ENCODE results near the gene TGFBR3L.
"Not testable (repeated sequence)": the region's sequence is repeated elsewhere in the genome, so short reads cannot be mapped to it uniquely, and the experiment has no call there.

Gene TGFBR3L

DNA sequence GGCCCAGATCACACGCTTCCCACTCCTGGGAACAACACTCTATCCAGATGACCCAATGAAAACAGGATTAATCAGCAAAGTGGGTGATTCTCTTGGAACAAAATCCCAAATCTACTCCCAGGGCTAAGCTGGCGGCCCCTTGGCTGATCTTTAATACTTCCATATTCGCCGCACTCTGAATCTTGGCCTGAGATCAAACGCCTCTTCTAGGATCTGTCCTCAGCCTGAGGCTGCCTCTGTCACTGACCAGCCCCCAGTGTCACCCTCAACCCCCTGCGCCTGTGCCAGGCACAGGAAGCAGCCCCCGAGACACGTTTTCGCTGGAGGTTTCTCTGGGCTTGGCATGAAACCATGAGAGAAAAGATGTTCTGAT is 13.7 kb downstream of the TGFBR3L start:
- no peak for DNase-seq (ENCODE audit: low read depth)

DNA sequence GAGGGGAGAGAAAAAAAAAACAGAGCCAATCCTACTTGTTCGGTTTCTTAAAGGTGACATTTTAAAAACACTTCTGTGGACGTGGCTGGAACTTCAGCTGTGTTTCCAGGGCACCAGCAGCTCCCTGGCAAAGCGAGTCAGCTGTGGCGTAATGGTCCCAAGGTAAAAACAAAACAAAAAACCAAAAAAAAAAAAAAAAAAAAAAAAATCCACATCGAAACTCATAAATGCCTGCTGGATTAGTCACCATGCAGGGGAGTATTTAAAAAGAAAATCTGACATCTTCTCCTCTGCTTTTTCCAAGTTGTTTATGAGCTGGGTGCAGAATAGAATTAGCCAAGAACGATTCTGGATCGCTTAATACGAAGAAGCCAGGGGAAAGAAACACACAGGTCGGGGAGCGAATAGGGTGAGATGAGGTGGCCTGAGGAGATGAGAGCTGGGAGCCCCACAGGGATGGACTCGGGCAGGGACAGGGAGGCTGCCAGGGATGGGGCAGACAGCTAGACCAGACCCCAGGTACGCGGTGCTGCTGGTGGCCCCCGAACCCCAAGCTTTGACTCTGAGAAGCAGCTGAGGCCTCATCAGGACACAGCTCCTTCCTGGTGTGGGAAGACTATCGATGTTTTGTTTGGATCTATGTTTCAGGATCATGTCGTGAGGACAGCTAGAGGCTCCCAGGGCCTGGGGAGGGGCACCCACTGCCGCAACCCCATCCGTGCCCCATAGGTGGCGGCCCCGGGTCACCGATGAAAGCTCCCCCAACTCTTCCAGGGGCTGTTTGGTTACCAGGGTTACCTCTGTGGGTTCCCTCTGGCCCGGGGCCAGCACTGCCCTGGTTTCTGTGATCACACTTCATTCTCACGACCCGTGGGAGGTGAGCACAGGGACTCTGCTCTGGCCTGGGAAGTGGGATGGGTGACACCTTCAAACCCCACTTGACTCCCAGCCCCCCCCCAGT is 14.4 kb downstream of the TGFBR3L start:
- DNase-seq (ENCODE audit: low read depth), result peak; percentile 92

DNA sequence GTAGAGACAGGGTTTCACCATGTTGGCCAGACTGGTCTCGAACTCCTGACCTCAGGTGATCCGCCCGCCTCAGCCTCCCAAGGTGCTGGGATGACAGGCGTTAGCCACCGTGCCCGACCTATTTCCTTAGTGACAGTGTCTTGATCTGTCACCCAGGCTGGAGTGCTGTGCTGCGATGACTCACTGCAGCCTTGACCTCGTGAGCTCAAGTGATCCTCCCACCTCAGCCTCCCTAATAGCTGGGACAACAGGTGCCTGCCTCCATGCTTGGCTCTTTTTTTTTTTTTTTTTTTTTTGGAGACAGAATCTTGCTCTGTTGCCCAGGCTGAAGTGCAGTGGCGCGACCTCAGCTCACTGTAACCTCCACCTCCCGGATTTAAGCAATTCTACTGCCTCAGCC is 15.4 kb downstream of the TGFBR3L start:
- DNase-seq (ENCODE audit: low read depth), result not testable (repeated sequence)

DNA sequence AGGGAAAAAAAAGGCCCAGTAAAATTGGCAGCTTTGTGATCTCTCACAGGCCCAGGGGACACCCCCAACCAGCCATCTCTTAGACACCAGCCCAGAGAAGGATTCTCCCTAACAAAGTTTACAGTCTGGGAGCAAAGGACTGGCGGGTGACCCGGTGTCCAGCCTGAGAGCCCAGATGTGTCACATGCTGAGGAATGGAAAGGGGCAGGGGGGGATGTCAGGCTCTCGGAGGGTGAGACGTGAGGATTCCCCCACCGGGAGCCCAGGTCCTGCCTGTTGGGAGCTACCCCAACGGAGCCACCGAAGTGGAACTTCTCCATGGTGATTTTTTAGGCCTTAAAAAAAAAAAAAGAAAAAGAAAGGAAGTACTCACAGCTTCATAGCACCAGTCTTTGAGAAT is 16.1 kb downstream of the TGFBR3L start:
- DNase-seq (ENCODE audit: low read depth), result no peak

DNA sequence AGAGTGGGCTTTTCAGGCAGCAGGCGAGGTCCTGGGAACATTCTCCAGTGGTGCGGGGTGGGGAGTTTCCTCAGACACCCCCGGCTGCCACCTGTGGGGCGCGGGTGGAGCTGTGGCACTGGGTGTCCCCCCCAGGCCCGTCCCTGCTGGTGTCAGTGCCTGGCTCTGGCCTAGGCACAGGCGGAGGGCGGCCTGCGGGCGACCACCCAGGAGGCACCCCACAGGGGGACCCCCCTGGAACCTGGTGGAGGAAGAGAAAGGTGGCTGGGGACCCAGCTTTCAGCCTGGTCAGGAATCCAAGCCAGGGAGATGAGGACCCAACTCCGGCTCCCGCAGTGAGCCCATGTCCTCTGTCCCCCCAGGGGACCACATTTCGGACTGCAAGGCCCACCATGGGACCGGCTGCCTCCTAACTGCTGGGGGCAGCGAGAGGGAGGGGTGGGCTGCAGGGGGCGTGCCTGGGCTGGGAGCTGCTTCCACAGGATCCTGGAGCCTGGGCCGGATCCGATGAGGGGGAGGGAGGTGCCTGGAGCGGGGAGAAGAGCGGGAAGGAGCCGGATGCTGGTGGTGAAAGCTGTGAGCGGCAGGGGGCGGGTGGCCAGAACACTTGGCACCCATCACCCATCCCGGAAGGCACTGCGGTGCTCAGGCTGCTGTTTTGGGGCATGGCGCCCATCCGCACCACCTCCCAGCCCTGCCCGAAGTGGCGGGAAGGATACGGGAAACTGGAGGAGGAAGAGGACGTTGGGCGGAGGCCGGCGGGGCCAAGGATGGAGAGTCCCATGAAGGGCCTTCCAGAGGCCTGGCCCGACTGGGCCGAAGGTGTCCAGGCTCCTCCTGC is 16.8 kb downstream of the TGFBR3L start:
- DNase-seq (ENCODE audit: low read depth), result no peak

DNA sequence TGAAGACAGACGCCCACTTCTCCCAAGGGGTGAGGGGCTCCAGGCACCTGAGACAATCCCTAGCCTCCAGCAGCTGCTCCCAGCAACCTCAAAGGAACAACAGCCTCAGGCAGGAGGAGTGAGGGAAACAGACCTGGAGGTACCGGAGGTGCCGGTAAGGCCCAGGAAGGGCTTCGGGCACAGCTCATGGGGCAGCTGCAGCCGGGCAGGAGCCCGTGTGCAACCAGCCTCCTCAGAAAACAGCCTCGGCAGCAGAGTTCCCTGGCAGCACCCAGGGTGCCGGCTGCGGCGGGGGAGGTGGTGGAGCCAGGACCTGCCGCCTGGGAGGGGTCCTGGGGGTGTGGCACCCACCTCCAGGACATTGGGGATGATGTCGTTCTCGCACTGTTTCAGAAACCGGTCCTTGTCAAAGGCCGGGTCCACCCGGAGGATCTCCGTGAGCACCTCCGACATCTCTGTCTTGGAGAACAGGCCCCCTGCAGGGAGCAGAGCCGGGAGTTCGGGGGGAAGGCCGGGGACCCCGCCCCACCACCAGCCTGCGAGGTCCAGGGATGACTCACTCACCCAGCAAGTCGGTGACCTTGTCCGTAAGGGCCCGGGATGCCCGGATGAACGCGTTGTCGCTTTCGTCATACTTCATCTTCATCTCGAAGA is 17.8 kb downstream of the TGFBR3L start:
- DNase-seq (ENCODE audit: low read depth), result no peak

DNA sequence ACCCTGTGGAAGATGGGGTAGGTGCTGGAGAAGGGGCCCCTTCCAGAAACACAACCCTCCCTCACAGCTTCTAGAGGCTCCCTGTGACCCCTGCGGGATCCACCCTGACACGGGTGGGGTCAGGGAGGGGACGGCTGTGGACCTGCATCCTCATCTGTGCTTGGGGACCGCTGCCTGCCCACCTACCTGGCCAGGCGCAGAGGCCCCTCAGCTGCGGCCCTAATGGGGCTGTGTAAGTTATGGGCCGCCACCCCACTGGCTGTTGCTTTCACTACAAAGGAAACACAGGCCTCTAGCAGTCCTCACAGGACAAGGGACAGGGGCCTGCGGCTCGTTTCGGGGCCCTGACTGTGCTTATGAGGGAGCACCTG is 18.3 kb downstream of the TGFBR3L start:
- DNase-seq (ENCODE audit: low read depth), result no peak

DNA sequence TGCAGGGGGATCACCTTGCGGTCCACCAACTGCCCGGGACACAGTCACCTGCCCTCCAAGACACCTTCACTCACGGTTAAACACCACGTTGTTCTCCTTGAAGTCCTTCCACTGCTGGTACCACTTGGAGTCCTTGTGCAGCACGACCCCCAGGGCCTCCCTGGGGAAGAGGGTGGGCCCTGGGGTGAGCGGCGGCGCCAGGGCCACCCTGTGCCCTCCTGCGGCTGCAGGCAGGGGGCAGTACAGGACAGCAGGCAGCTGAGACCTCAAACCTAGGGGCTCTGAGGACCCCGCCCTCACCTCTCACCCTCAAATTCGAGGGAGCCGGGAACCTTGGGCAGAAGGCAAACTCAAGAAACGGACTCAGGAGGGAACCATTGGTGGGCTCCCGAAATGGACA is 18.8 kb downstream of the TGFBR3L start:
- DNase-seq (ENCODE audit: low read depth), result no peak

DNA sequence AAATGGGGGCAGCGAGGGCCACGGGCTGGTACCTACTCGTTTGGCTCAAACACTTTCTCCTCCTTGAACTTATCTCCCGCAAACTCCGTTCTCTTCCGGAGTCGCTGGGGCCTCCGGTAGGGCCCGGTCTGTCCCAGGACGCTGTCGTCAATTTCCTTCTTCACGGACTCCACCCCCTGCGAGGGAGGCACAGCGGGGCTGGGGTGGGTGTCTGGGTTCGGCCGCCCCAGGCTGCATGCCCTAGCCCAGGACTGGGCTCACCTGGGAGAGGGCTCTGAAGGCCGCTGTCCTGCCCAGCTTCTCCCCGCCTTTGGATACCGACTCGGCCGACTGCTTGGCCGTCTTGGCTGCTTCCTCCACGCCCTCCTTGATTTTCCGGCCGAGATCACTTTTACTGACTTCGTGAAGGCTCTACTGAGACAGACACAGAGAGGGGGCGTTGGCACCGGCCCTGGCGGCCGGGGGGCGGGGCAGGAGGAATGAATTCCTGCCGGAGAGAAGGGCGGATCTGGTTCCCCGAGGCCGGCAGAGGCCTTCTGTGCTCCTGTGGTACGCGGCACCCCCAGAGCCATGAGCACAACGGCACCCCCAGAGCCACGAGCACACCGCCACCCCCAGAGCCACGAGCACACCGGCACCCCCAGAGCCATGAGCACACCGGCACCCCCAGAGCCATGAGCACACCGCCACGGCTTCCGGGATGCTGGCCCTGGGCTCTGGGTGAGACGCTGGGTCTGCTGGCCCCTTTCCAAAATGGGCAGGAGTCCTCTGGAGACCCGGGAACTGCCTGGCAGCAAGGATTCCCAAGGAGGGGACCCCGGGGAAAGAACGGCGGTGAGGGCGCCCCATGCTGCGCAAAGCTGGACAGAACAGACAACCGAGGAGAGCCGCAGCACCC is 19.4 kb downstream of the TGFBR3L start:
- no peak for DNase-seq (ENCODE audit: low read depth)

DNA sequence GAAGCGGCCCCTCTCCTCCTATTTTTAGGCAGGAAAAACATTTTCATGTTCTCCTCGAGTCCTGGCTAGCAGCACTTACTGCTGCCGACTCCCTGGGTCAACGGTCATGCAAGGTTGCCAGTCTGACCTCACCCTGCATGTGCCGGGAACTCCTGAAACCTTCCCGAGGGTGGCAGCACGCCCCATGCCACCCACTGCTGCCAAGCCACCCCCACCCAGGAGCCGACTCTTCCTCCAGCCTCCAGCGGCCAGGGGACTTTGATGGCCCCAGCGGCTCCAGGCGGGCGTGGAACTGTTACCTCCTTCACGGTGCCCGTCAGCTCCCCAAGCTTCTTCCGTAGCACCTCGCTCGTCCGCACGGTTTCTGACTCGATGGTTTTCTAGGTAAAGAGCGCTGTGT is 20.1 kb downstream of the TGFBR3L start:
- DNase-seq (ENCODE audit: low read depth), result no peak

DNA sequence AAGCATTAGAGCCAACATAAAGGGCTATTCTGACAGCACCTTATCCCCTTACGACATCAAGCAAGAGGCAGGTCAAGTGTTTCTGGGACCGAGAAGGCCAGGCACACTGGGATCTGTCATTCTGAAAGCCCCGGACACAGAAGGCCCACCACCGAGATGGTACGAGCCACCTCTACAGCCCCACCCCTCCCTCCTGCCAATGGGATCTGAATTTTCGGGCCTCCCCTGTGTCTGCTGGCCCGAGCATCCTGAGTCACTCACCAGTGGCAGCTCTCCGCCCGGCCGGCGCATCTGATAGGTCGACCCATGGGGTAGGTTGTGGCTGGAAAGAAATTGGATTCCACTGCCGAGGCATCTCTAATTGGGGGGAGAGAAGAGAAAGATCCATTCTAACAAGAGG is 26.2 kb downstream of the TGFBR3L start:
- DNase-seq (ENCODE audit: low read depth), result no peak

DNA sequence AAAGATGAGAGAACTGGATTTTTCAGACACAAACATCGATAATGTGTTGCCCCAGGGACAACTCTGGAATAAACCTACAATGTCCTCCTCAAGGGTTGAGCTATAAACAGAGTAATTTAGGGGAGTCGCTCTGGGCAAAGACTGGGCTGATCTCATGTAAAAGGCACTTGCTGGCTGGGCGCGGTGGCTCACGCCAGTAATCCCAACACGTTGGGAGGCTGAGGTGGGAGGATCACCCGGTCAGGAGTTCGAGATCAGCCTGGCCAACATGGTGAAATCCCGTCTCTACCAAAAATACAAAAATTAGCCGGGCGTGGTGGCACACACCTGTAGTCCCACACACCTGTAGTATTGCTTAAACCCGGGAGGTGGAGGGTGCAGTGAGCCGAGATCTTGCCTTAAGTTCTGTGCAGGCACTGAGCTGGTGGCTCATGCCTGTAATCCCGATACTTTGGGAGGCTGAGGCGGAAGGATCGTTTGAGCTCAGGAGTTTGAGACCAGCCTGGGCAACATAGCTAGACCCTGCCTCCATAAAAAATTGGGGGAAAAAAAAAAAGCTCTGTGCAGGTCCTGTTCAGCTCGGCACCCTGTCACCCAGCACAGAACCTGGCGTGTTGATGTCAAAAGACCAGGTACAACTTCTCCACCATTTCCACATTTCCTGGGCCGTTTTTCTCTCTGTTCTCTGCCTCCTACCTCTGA is 27.4 kb downstream of the TGFBR3L start:
- DNase-seq (ENCODE audit: low read depth), result no peak

DNA sequence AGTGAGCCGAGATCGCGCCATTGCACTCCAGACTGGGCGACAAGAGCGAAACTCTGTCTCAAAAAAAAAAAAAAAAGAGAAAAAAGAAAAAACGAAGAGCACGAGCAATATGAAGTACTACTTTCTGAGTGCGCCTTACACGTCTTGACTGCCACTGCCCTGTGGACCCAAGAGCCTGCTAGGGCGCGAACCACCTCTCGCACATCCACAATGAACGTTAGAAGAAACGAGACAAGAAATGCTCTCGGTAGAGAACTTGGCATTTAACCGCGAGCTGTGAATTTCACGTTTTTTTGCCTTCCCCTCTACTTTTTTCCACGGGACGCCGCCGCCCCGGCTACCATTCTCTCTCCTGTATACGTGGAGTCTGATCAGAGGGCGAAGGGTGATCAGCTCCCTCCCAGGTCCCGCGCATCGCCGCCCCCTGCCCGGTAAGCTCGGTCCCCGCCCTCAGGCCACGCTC is 28.4 kb downstream of the TGFBR3L start:
- no peak for DNase-seq (ENCODE audit: low read depth)

DNA sequence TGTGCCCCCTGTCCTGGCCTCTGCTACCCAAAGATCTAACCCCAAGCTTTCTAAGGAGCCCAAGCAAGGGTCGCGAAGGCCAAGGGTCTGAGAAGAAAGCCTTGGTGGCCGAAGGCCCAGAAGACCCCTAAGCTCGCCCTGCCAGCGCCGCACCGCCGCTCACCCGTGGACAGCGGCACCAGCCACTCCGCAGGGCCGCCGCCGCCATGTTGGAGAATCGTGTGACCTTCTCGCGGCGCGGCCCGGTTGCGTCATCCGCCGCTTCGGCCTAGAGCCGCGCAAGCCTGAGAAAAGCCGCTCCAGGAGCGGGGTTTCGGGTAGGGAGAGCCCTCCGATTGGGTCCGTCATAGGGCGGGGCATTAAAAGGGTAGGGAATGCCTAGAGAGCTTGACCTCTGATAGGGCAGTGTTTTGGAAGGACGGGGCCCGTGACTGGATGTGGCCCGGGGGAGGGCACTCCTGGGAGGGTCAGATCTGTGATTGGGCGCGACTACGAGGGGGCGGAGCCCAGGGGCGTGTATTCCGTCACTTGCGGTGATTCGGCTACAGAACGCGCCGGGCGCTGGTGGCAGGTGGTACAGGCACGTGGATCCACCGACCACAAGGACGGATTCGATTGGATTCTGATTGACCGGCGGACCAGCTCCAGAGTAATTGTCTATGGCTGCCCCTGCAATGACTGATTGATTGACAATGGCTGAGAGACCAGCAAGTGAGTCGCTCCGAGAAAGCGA is 29.0 kb downstream of the TGFBR3L start, which contains the start of gene TIMM44:
Gene TIMM44, minus strand, starts transcription at position 223 of the 733 bp plus-strand sequence. Its CDS starts 15 bp downstream, at position 208.
- DNase-seq (ENCODE audit: low read depth), result peak; percentile 100

DNA sequence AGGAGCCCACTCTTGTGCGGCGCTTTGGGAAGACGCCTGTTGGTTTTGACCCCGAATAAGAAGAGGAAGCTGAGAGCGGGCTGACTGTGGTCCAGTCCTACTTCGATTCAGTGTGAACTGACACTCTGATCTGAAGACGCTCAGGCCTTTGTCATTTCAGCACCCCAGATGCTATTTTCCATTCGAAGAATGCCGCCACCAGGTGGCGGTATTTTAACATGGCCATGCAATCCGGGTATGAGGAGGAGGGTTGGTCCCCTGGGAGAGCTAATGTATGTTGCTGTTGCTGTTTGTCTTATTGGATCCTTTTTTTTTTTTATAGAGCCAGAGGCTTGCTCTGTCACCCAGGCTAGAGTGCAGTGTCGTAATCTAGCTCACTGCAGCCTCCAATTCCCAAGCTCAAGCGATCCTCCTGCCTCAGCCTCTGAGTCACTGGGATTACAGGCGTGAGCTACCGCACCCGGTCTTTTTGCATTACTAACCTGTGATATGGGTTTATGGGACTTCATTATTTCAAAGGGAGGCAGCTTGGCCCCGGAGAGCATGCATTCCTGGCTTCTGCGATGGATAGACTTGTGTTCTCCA is 29.6 kb downstream of the TGFBR3L start:
- DNase-seq (ENCODE audit: low read depth), result peak; percentile 86

DNA sequence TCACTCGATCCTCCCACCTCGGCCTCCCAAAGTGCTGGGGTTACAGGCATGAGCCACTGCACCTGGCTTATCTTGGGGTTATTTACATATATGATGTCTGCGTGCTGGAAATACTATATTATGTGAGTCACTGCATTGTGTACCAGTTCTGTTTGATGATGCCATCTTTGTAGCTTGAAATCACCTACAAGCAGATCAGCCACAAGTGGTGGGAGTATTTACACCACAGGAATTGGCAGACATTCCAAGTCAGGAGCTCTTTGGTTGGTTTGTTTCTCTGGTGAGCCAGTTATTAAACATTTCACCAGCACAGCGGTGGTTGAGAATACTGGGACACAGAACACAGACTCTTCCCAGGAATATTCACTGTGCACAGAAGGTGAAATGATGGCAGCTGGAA is 33.3 kb downstream of the TGFBR3L start:
- DNase-seq (ENCODE audit: low read depth), result peak; percentile 82

DNA sequence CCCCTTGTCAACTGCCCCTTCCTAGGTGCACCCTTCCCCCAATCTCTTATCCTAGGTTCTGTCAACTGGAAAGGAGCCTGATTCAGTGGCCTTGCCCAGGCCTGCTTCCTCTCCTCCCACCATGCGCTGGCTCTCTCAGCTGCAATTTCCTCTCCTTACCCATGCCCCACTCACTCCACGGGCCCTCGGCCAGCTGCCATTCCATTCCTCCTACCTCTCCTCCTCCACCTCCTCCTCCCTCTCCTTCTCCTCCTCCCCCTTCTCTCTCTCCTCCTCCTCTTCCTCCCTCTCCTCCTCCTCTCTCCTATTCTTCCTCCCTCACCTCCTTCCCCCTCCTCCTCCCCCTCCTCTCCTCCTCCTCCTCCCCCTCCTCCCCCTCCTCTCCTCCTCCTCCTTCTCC is 38.4 kb downstream of the TGFBR3L start:
- peak; percentile 62 for DNase-seq (ENCODE audit: low read depth)

DNA sequence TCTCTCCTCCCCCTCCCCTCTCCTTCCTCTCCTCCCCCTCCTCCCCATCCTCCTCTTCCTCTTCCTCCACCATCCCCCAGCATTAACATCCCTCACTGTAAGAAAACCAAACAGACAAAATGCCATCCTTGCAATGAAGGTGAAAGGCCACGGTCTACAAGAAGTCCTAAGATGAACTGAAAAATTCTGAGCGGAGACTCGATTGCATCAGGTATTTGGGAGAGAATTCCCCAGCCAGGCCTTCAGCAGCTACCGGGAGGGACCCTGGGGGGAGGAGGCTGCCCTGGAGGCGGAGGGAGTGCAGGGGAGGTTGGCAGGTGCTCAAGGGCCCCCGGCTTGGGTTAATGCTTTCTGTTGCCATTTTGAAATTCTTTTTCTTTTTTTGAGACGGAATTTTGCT is 38.9 kb downstream of the TGFBR3L start:
- peak; percentile 14 for DNase-seq (ENCODE audit: low read depth)

DNA sequence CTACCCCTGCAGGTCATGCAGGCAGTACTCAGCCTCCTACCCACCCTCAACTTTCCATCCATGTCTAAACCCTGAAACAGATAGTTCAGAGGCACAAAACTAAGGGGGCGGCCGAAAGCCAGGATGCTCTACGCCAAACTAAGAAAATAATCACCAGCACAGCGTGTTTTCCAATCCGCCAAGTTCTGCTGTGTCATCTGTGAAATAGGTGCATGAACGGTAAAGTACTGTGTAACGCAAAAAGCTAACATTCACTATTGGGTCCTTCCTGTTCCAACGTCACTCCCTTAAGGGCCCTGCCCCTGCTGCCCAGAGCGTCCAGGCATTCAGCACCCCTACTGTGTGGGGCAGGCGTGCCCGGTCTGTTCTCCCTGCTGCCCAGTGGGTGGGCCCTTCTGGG is 41.1 kb downstream of the TGFBR3L start:
- no peak for DNase-seq (ENCODE audit: low read depth)

DNA sequence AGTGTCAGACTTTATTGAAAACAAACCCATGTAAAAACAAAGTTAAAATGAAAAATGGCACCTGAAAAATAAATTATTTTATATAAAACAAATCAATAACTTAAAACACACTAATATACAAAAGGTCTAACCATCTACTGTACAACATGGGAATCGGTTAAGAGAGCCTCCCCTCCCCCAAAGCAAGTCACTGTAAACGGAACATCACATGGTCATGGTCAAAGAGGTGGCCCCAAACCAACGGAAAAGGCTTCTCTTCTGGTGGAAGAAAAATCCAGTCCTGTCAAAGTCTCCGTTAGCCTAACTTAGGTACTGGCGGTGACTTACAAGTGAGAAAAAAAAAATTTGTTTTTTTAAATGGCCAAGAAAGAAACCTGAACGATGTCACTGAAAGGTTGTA is 44.6 kb downstream of the TGFBR3L start:
- no peak for DNase-seq (ENCODE audit: low read depth)
